Lower leg skin (tissue), 3 donors: ENCODE results near the gene CCR9.

ENCODE experiments used
- POLR2A ChIP-seq, 2 donors: fragments of 450-650 bp; IDR thresholded peaks; one replicate each; pipeline ENCODE4 v1.6.1; 2016 to 2017; ENCODE audit warnings: antibody characterized with exemption in 2 of 2, mild to moderate bottlenecking in 1 of 2, moderate library complexity in 1 of 2
- TF ChIP-seq, protein P1 (sequence below), 3 donors: fragments of 450-650 bp; IDR thresholded peaks; one replicate each; pipeline ENCODE4 v1.5.1; 2016; ENCODE audit warnings: antibody characterized with exemption in 3 of 3, mild to moderate bottlenecking in 3 of 3, moderate library complexity in 2 of 3

DNA sequence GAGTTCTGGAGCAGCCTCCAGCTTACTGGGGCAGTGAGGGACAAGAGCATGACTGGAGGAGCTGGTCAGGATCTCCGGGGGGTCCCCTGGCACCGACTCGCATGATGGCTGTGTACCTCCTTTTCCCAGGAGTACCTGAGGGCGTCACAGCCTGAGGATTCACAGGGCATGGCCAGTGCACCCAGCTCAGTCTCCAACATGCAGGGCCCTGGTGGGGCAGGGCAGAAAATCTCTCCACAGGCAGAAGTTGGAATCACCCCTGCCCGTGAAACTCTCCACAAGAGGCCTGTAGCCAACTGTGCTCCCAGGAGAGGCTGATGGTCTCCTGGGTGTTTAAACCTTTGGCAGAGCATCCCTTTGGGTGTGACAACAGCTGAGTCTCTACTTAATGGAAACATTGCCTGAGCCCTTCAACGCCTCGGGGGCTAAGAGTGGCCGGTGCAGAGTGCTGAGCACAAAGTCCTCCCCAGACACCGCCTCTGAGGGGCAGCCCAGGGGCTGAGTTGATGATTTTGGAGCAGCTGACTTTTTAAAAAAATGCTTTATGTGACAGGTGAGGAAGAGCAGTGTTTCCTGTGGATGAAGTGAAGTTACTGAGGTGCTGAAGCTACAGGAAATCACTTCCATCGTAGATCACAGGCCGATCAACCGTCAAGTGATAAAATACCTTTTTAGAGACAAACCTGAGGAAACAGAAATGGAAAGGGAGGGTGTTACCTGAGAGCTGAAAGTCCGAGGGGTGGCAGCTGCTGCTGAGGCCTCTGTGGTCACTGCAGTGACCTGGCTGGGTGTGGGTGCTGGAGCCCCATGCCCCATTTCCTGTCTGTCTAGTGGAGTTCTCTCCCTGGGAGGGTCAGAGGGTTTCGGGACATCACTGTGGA is 35.1 kb downstream of the CCR9 start:
- TF ChIP-seq, protein P1, sequence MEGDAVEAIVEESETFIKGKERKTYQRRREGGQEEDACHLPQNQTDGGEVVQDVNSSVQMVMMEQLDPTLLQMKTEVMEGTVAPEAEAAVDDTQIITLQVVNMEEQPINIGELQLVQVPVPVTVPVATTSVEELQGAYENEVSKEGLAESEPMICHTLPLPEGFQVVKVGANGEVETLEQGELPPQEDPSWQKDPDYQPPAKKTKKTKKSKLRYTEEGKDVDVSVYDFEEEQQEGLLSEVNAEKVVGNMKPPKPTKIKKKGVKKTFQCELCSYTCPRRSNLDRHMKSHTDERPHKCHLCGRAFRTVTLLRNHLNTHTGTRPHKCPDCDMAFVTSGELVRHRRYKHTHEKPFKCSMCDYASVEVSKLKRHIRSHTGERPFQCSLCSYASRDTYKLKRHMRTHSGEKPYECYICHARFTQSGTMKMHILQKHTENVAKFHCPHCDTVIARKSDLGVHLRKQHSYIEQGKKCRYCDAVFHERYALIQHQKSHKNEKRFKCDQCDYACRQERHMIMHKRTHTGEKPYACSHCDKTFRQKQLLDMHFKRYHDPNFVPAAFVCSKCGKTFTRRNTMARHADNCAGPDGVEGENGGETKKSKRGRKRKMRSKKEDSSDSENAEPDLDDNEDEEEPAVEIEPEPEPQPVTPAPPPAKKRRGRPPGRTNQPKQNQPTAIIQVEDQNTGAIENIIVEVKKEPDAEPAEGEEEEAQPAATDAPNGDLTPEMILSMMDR (IDR thresholded peaks at IDR 0.05) = no peak
- TF ChIP-seq POLR2A (IDR thresholded peaks at IDR 0.05) = no peak
